H1 (cell line): Measurements from ENCODE around the gene CCSER2. TPM values are rescaled to one million over a fixed set of nuclear protein-coding genes. Genes with fewer than 3 reads are reported as not detected.

Source experiments
- CTCF ChIA-PET: fragments of 300-600 bp; sonication (Branson Sonifier 250); formaldehyde crosslinking; loops from one replicate; lab custom pipeline; 2021; ENCODE audit not compliant: partially characterized antibody; lab: Charles Lee
- POLR2A ChIA-PET: fragments of 300-600 bp; sonication (Branson Sonifier 250); formaldehyde crosslinking; loops from one replicate; lab custom pipeline; 2021; ENCODE audit warnings: inconsistent platforms; ENCODE audit not compliant: partially characterized antibody; lab: Charles Lee
- DNase-seq, 2 experiments: peaks; one replicate each; pipeline versions ENCODE4 v3.0.0 to v3.0.0-alpha.2; 2010 to 2022; ENCODE audit warnings: low spot score in 2 of 2, low read depth in 1 of 2, mixed read lengths in 1 of 2
- FAIRE-seq: peaks from 2 replicates; lab custom pipeline; 2011; peaks lifted over from hg19 to GRCh38; lab: Jason Lieb, UNC
- H2AFZ ChIP-seq: 2 replicates; pipeline ENCODE4 v1.8.1; 2012; ENCODE audit warnings: low read length, inconsistent platforms
- H2AK5ac ChIP-seq: 2 replicates; pipeline ENCODE4 v1.6.1; 2013; ENCODE audit warnings: low read depth, low read length
- H2BK120ac ChIP-seq: replicated peaks from 2 replicates; pipeline ENCODE3; 2013; ENCODE audit warnings: low read depth, low read length, inconsistent platforms
- H2BK12ac ChIP-seq: 2 replicates; pipeline ENCODE4 v1.6.1; 2013; ENCODE audit warnings: low read depth, low read length
- H2BK15ac ChIP-seq: 2 replicates; pipeline ENCODE4 v1.6.1; 2013; ENCODE audit warnings: low read length
- H2BK20ac ChIP-seq: 2 replicates; pipeline ENCODE4 v1.6.1; 2013; ENCODE audit warnings: low read length
- H2BK5ac ChIP-seq: 2 replicates; pipeline ENCODE4 v1.6.1; 2013; ENCODE audit warnings: low read depth, low read length
- H3K14ac ChIP-seq: 2 replicates; pipeline ENCODE4 v1.6.1; 2013; ENCODE audit warnings: inconsistent platforms; ENCODE audit not compliant: insufficient read length
- H3K18ac ChIP-seq: 2 replicates; pipeline ENCODE4 v1.6.1; 2013; ENCODE audit warnings: low read length; ENCODE audit errors: extremely low read depth
- H3K23ac ChIP-seq: 2 replicates; pipeline ENCODE4 v1.6.1; 2013; ENCODE audit warnings: inconsistent platforms; ENCODE audit not compliant: insufficient read length
- H3K23me2 ChIP-seq: 2 replicates; pipeline ENCODE4 v1.6.1; 2013; ENCODE audit warnings: low read depth, low read length
- H3K27ac ChIP-seq: 2 replicates; pipeline ENCODE4 v1.6.1; 2011; ENCODE audit warnings: low read depth, low read length, inconsistent platforms
- H3K27me3 ChIP-seq, 4 experiments: replicated peaks in 1 of 4; 1 replicate in 1 of 4; 2 replicates in 3 of 4; pipeline versions ENCODE4 v1.6.1 to v1.8.1; 2011 to 2013; ENCODE audit warnings: low read length in 3 of 4, mild to moderate bottlenecking in 3 of 4, inconsistent platforms in 2 of 4, mixed read lengths in 2 of 4, moderate library complexity in 1 of 4; ENCODE audit not compliant: control insufficient read depth in 3 of 4, insufficient read depth in 3 of 4; ENCODE audit errors: extremely low read depth in 1 of 4
- H3K36me3 ChIP-seq, 4 experiments: 2 replicates each; pipeline versions ENCODE4 v1.6.1 to v1.8.1; 2011 to 2013; ENCODE audit warnings: mild to moderate bottlenecking in 4 of 4, low read length in 3 of 4, moderate library complexity in 2 of 4, control low read depth in 1 of 4, inconsistent platforms in 1 of 4; ENCODE audit not compliant: insufficient read depth in 4 of 4, control insufficient read depth in 2 of 4
- H3K4ac ChIP-seq: replicated peaks from 2 replicates; pipeline ENCODE3; 2013; ENCODE audit warnings: low read length, low read depth, mixed read lengths, inconsistent platforms; ENCODE audit not compliant: insufficient read length
- H3K4me1 ChIP-seq, 4 experiments: replicated peaks in 1 of 4; 1 replicate in 1 of 4; 2 replicates in 3 of 4; pipeline versions ENCODE4 v1.6.1 to v1.8.1; 2011 to 2013; ENCODE audit warnings: low read length in 3 of 4, inconsistent platforms in 2 of 4, mixed read lengths in 1 of 4; ENCODE audit not compliant: insufficient read depth in 4 of 4, control insufficient read depth in 3 of 4
- H3K4me2 ChIP-seq, 2 experiments: 2 replicates each; pipeline versions ENCODE4 v1.6.1 to v1.8.1; 2011 to 2013; ENCODE audit warnings: low read depth in 2 of 2, low read length in 2 of 2, control low read depth in 1 of 2, inconsistent platforms in 1 of 2, mild to moderate bottlenecking in 1 of 2; ENCODE audit not compliant: insufficient read depth in 1 of 2
- H3K4me3 ChIP-seq, 4 experiments: fragments of 200-600, 300-600 bp in 1 of 4; sonication (generic), shearing (Covaris generic), sonication (Bioruptor Twin) in 1 of 4; 2 replicates each; pipeline versions ENCODE4 v1.5.1 to v1.8.1; 2011 to 2016; ENCODE audit warnings: low read length in 4 of 4, low read depth in 3 of 4, control low read depth in 2 of 4, inconsistent platforms in 2 of 4, mild to moderate bottlenecking in 2 of 4, mixed read lengths in 1 of 4, moderate library complexity in 1 of 4; ENCODE audit not compliant: insufficient read depth in 2 of 4; ENCODE audit errors: extremely low read depth in 1 of 4
- H3K56ac ChIP-seq: replicated peaks from 2 replicates; pipeline ENCODE3; 2013; ENCODE audit warnings: low read depth, mild to moderate bottlenecking, mixed read lengths, low read length, inconsistent platforms; ENCODE audit not compliant: insufficient read length
- H3K79me1 ChIP-seq: 2 replicates; pipeline ENCODE4 v1.6.1; 2013; ENCODE audit warnings: low read depth, low read length, control low read depth
- H3K79me2 ChIP-seq, 2 experiments: 2 replicates each; pipeline versions ENCODE4 v1.6.1 to v1.8.1; 2012 to 2013; ENCODE audit warnings: low read length in 2 of 2, mild to moderate bottlenecking in 2 of 2, inconsistent platforms in 1 of 2; ENCODE audit not compliant: insufficient read depth in 2 of 2, control insufficient read depth in 1 of 2
- H3K9ac ChIP-seq, 4 experiments: replicated peaks in 1 of 4; 1 replicate in 1 of 4; 2 replicates in 3 of 4; pipeline versions ENCODE4 v1.6.1 to v1.8.1; 2011 to 2013; ENCODE audit warnings: low read depth in 3 of 4, low read length in 3 of 4, control low read depth in 2 of 4, mild to moderate bottlenecking in 2 of 4, moderate library complexity in 2 of 4, inconsistent platforms in 1 of 4; ENCODE audit errors: extremely low read depth in 1 of 4
- H3K9me3 ChIP-seq, 2 experiments: 2 replicates each; pipeline versions ENCODE4 v1.6.1 to v1.8.1; 2012 to 2013; ENCODE audit warnings: mild to moderate bottlenecking in 2 of 2, moderate library complexity in 2 of 2, control low read depth in 1 of 2, inconsistent platforms in 1 of 2, low read depth in 1 of 2, low read length in 1 of 2, mixed read lengths in 1 of 2; ENCODE audit not compliant: insufficient read depth in 2 of 2
- H4K20me1 ChIP-seq, 2 experiments: replicated peaks in 1 of 2; 2 replicates each; pipeline versions ENCODE3 to v1.8.1; 2011 to 2013; ENCODE audit warnings: inconsistent platforms in 2 of 2, low read length in 2 of 2, mild to moderate bottlenecking in 1 of 2; ENCODE audit not compliant: insufficient read depth in 2 of 2, control insufficient read depth in 1 of 2
- H4K5ac ChIP-seq: 2 replicates; pipeline ENCODE4 v1.6.1; 2013; ENCODE audit warnings: low read length, low read depth, mixed read lengths, inconsistent platforms; ENCODE audit not compliant: insufficient read length
- H4K8ac ChIP-seq: 2 replicates; pipeline ENCODE4 v1.8.0; 2013; ENCODE audit warnings: mild to moderate bottlenecking, moderate library complexity, low read length, inconsistent platforms; ENCODE audit not compliant: insufficient read depth; ENCODE audit errors: extremely low read depth
- H4K91ac ChIP-seq: replicated peaks from 2 replicates; pipeline ENCODE3; 2013; ENCODE audit warnings: low read length, mixed read lengths, inconsistent platforms; ENCODE audit not compliant: insufficient read length
- BACH1 ChIP-seq: IDR thresholded peaks from 2 replicates; pipeline ENCODE4 v1.6.1; 2012; ENCODE audit warnings: low read length, improper control_type of control experiment
- EGR1 ChIP-seq: IDR thresholded peaks from 2 replicates; pipeline ENCODE4 v1.6.1; 2011; ENCODE audit warnings: low read depth, low read length, borderline replicate concordance
- HDAC6 ChIP-seq: IDR thresholded peaks from one replicate; pipeline ENCODE4 v1.7.1; 2012; ENCODE audit warnings: low read depth, mild to moderate bottlenecking, inconsistent platforms, low read length, moderate library complexity
- RFX5 ChIP-seq: IDR thresholded peaks from 2 replicates; pipeline ENCODE4 v1.6.1; 2011; ENCODE audit warnings: low read depth, low read length, improper control_type of control experiment, borderline replicate concordance
- SIN3A ChIP-seq, 2 experiments: IDR thresholded peaks in 1 of 2; conservative IDR thresholded peaks in 1 of 2; 2 replicates each; pipeline ENCODE4 v1.6.1; 2011 to 2012; ENCODE audit warnings: low read length in 2 of 2, improper control_type of control experiment in 1 of 2, low read depth in 1 of 2, mild to moderate bottlenecking in 1 of 2
- WGBS, 2 experiments: shearing (Covaris generic) in 1 of 2; methylation state at CpG; one replicate each; pipeline versions ENCODE4 v1.1.6 to v1.1.7; 2013 to 2015; ENCODE audit warnings: low lambda C conversion rate in 2 of 2, mixed read lengths in 2 of 2, inconsistent platforms in 1 of 2, low coverage in 1 of 2, missing lambda C conversion rate in 1 of 2; ENCODE audit not compliant: insufficient replicate concordance in 2 of 2, insufficient coverage in 1 of 2, insufficient read length in 1 of 2; ENCODE audit errors: extremely low coverage in 1 of 2, missing lambda C conversion rate in 1 of 2; 5-methylcytosine and 5-hydroxymethylcytosine counted together
- polyA plus RNA-seq, 7 experiments: library from polyadenylated mRNA; depleted of rRNA in 3 of 7; stranded (reverse) in 5 of 7; unstranded in 2 of 7; fragments of >200 nt in 5 of 7; fragments of 200-250 nt in 2 of 7; gene quantifications; 1 replicate in 5 of 7; 2 replicates in 1 of 7; 4 replicates in 1 of 7; pipeline versions ENCODE4 v1.2.1 to v1.2.3, GENCODE V29; 2011 to 2013; ENCODE audit warnings: missing spikeins in 2 of 7, mixed read lengths in 2 of 7
- total RNA-seq: library from RNA; stranded (reverse); fragmentation: NEBNext Ultra II Directional; extraction: Animal tissue kit (Norgen Biotek cat#: 25700); gene quantifications from 2 replicates; pipeline ENCODE4 v1.2.1, GENCODE V29; 2021

CCSER2 gene
- total and polyA plus RNA-seq, 2 of the 8 experiments (the other 6 are each of a cell fraction or from before 2014, with no cell fraction given) = 6.9 to 30.5 TPM

DNA sequence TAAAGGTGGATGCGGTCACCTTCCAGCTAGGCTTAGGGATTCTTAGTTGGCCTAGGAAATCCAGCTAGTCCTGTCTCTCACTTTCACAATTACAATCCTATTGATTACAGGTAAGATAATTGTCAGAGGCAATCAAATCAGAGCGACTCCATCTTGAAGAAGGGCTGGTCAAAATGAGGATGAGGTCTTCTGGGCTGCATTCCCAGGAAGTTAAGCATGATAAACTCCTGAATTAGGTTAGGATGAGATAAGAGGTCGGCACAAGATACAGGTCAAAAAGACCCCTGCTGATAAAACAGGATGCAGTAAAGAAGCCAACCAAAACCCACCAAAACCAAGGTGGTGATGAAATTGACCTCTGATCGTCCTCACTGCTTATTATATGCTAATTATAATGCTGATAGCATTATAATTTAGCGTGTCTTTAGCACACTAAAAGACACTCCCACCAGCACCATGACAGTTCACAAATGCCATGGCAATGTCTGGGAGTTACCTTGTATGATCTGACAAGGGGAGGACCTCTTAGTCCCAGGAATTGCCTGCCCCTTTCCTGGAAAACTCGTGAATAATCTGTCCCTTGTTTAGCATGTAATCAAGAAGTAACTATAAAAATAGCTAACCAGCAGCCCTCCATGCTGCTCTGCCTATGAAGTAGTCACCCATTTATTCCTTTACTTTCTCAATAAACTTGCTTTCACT lies 237.6 kb downstream of the CCSER2 start:
- WGBS, 2 experiments = 92% methylated on average over 6 of the region's 6 CpGs; no CpG with 5 or more reads in 1 of the 2 experiments
- Histone ChIP-seq H3K9ac (no peak overlapping the region), H3K27me3 (no peaks in the 10 kb centered on the region)
- no peak for TF ChIP-seq RFX5
- no peak for TF ChIP-seq BACH1
- no peak for TF ChIP-seq HDAC6
- no peak for TF ChIP-seq EGR1
- no peak for TF ChIP-seq SIN3A (conservative IDR thresholded peaks at IDR 0.05 in 1 of 2, IDR thresholded peaks at IDR 0.05 in 1 of 2; ENCODE audit: low read depth in 1 of 2, low read length in 2 of 2)

More for the DNA sequence above, 237.6 kb downstream of the CCSER2 start:
- no peak overlapping the region for H2BK120ac ChIP-seq
- CTCF ChIA-PET = interaction anchor here (0.8 to 4.2 kb wide), 5 partner anchors 8 to 29 kb away, joined by 3 to 18 read pairs (median 7); no protein-coding TSS in a partner anchor
- H2BK15ac ChIP-seq = no peak overlapping the region
- no peak overlapping the region for H3K14ac ChIP-seq
- H3K4me3 ChIP-seq = no peak overlapping the region
- DNase-seq (no peak), FAIRE-seq (no peak)
- H3K79me2 ChIP-seq = no peaks in the 10 kb centered on the region
- H3K23me2 ChIP-seq = no peaks in the 10 kb centered on the region
- no peak overlapping the region for H2BK5ac ChIP-seq
- H2BK12ac ChIP-seq = no peak overlapping the region
- H2AFZ ChIP-seq = no peak overlapping the region
- no peak overlapping the region for H3K4ac ChIP-seq
- no peak overlapping the region for H3K4me2 ChIP-seq
- H3K27ac ChIP-seq = no peak overlapping the region
- peaks cover 0 to 3% (median 0%) of the 10 kb centered on the region in 4 experiments; a peak in 1 of 8 replicates for H3K36me3 ChIP-seq
- no peak overlapping the region for H3K56ac ChIP-seq
- H3K79me1 ChIP-seq = no peaks in the 10 kb centered on the region
- H3K9me3 ChIP-seq = peaks cover 0 to 2% of the 10 kb centered on the region in 2 experiments; a peak in 1 of 4 replicates
- peaks cover 0 to 9% (median 6%) of the 10 kb centered on the region in 4 experiments; a peak in 3 of 7 replicates for H3K4me1 ChIP-seq
- H4K20me1 ChIP-seq = no peaks in the 10 kb centered on the region
- H2BK20ac ChIP-seq = peak overlapping the region; percentile 75; the same call in 1 of the 2 replicates
- no peak overlapping the region for H3K23ac ChIP-seq
- no peak overlapping the region for H4K8ac ChIP-seq
- H2AK5ac ChIP-seq = no peak overlapping the region
- H3K18ac ChIP-seq = peak overlapping the region; percentile 13; the same call in 1 of the 2 replicates
- no peak overlapping the region for H4K91ac ChIP-seq
- POLR2A ChIA-PET = interaction anchor here (0.7 kb wide), 1 partner anchor 329 kb away, joined by 3 read pairs; no protein-coding TSS in a partner anchor
- H4K5ac ChIP-seq = no peak overlapping the region
